Measurements from ENCODE around the gene MCU. TPM values are rescaled to one million over a fixed set of nuclear protein-coding genes. Genes with fewer than 3 reads are reported as not detected.
"Not testable (repeated sequence)": the region's sequence is repeated elsewhere in the genome, so short reads cannot be mapped to it uniquely, and the experiment has no call there.

MCU gene
- total RNA-seq, 3 donors from 2014 or later (not counting 1 experiment from before 2014, with no cell fraction given) = 13.1 to 15.6 (median 14.1) TPM

GRCh38 chr10:72754275-72755032 is 62.5 kb downstream of the MCU start:
- no peaks in the 10 kb centered on the region for H3K9me3 Mint-ChIP-seq
- intact Hi-C loops (cut with micrococcal nuclease) = no loop called here
- ATAC-seq = no peak
- no peaks in the 10 kb centered on the region for H3K36me3 Mint-ChIP-seq
- 88% methylated on average over 2 of the region's 2 CpGs for WGBS (ENCODE audit: insufficient coverage)
- H3K27me3 Mint-ChIP-seq (ENCODE audit: low read depth in 2 of 2) = no peaks in the 10 kb centered on the region
- TF ChIP-seq CTCF (IDR thresholded peaks at IDR 0.05) = no peak
- Histone ChIP-seq H3K4me1 (ENCODE audit: control insufficient read depth, insufficient read depth, low read length) (peaks cover 12% of the 10 kb centered on the region), H3K27ac (ENCODE audit: low read length) (no peak overlapping the region), H3K9me3 (ENCODE audit: control insufficient read depth, insufficient read depth, low read length) (no peaks in the 10 kb centered on the region), H3K4me3 (ENCODE audit: low read length) (no peak overlapping the region), H3K36me3 (ENCODE audit: control insufficient read depth, insufficient read depth, low read length) (no peaks in the 10 kb centered on the region), H3K27me3 (ENCODE audit: control insufficient read depth, insufficient read depth, low read length) (no peaks in the 10 kb centered on the region)
- peaks cover 18 to 36% of the 10 kb centered on the region in 2 donors for H3K4me1 Mint-ChIP-seq
- peak overlapping the region in 1 of 2 donors; percentile 13 for H3K27ac Mint-ChIP-seq
- H3K4me3 Mint-ChIP-seq = no peak overlapping the region
- no peak for DNase-seq

DNA sequence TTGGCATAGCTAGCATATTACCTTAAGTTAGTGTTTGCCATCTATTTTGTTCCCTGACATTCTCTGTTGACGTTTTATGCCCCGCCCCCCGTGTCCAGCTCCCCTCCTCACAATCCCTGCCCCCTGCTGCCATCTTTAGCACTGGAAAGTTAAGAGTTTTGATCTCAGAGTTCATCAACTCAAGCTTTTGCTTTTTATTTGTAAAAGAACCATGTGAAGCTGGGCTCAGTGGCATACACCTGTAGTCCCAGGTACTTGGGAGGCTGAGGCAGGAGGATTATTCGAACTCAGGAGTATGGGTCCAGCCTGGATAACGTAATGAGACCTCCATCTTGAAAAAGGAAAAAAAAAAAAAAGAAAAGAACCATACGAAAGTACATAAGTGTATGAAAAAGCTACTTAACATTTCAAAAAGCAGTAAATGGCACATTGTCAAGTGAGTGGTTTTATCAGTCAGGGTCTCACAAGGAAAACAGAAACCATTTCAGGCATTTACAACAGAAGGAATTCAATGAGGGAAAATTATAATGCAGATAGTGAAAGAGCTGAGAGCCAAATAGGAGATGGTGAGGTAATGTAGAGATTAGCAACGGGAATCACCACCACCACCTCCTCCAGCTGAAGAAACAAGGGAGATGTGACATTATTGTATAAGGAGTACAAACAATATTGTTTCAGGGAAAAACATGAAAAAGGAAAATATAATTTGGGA is 64.9 kb downstream of the MCU start:
- peaks cover 12% of the 10 kb centered on the region for H3K4me1 ChIP-seq (ENCODE audit: control insufficient read depth, insufficient read depth, low read length)
- H3K27me3 ChIP-seq (ENCODE audit: control insufficient read depth, insufficient read depth, low read length) = no peaks in the 10 kb centered on the region
- Mint-ChIP-seq H3K4me1 (peaks cover 18 to 36% of the 10 kb centered on the region in 2 donors), H3K27ac (peak overlapping the region in 1 of 2 donors; percentile 4), H3K9me3 (no peaks in the 10 kb centered on the region), H3K36me3 (no peaks in the 10 kb centered on the region), H3K27me3 (ENCODE audit: low read depth in 2 of 2) (no peaks in the 10 kb centered on the region), H3K4me3 (no peak overlapping the region)
- H3K4me3 ChIP-seq (ENCODE audit: low read length) = no peak overlapping the region
- H3K36me3 ChIP-seq (ENCODE audit: control insufficient read depth, insufficient read depth, low read length) = no peaks in the 10 kb centered on the region
- ATAC-seq (no peak), DNase-seq (no peak)
- intact Hi-C loops (cut with micrococcal nuclease) = no loop called here
- TF ChIP-seq CTCF (IDR thresholded peaks at IDR 0.05) = no peak
- H3K9me3 ChIP-seq (ENCODE audit: control insufficient read depth, insufficient read depth, low read length) = no peaks in the 10 kb centered on the region
- 96% methylated on average over 5 of the region's 7 CpGs for WGBS (ENCODE audit: insufficient coverage)
- H3K27ac ChIP-seq (ENCODE audit: low read length) = no peak overlapping the region

DNA sequence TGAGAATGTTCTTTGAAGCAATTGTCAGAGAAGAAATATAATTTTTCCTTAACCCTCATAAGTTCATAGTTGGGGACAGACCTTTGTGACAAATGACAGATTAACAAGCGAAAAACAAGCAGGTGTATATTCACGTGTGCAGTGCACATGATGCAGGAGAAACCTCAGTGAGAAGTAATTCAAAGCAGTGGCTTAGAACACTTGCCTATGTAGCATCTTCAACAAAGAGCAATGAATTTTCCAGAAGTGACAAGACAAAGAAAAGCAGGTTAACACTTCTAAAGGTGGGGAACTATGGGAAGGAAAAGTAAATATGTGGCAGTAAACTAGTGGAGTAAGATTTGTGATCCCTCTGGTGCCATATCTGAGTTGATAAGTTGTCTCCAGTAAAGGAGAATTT is 65.8 kb downstream of the MCU start:
- DNase-seq = no peak
- Histone ChIP-seq H3K9me3 (ENCODE audit: control insufficient read depth, insufficient read depth, low read length) (no peaks in the 10 kb centered on the region), H3K27me3 (ENCODE audit: control insufficient read depth, insufficient read depth, low read length) (no peaks in the 10 kb centered on the region), H3K4me3 (ENCODE audit: low read length) (no peak overlapping the region), H3K4me1 (ENCODE audit: control insufficient read depth, insufficient read depth, low read length) (peaks cover 12% of the 10 kb centered on the region), H3K36me3 (ENCODE audit: control insufficient read depth, insufficient read depth, low read length) (no peaks in the 10 kb centered on the region), H3K27ac (ENCODE audit: low read length) (no peak overlapping the region)
- ATAC-seq = no peak
- WGBS (ENCODE audit: insufficient coverage) = 94% methylated on average over 2 of the region's 2 CpGs
- Mint-ChIP-seq H3K4me3 (no peak overlapping the region), H3K27ac (no peak overlapping the region), H3K4me1 (peaks cover 16 to 30% of the 10 kb centered on the region in 2 donors), H3K27me3 (ENCODE audit: low read depth in 2 of 2) (no peaks in the 10 kb centered on the region), H3K9me3 (no peaks in the 10 kb centered on the region), H3K36me3 (no peaks in the 10 kb centered on the region)
- no peak for TF ChIP-seq CTCF (IDR thresholded peaks at IDR 0.05)
- intact Hi-C loops (cut with micrococcal nuclease) = no loop called here

DNA sequence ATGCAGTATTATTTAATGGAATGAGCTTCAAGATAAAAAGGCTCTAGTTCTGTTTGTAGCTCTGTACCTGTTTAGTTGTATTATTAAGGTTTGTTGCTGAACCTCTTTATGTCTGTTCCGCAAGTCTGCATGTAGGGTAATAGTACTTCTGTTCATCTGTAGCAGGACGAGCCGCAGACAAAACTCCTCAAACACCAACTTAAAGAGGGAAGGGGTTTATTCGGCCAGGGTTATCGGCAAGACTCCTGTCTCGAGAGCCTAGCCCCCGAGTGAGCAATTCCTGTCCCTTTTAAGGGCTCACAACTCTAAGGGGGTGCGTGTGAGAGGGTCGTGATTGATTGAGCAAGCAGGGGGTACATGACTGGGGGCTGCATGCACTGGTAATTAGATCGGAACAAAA is 67.0 kb downstream of the MCU start:
- H3K9me3 ChIP-seq (ENCODE audit: control insufficient read depth, insufficient read depth, low read length); H3K4me3 ChIP-seq (ENCODE audit: low read length); H3K4me1 ChIP-seq (ENCODE audit: control insufficient read depth, insufficient read depth, low read length); H3K27me3 Mint-ChIP-seq (ENCODE audit: low read depth in 2 of 2); ATAC-seq; H3K9me3 Mint-ChIP-seq; H3K36me3 ChIP-seq (ENCODE audit: control insufficient read depth, insufficient read depth, low read length); DNase-seq; H3K27ac ChIP-seq (ENCODE audit: low read length); H3K27me3 ChIP-seq (ENCODE audit: control insufficient read depth, insufficient read depth, low read length); H3K4me3 Mint-ChIP-seq; intact Hi-C loops (cut with micrococcal nuclease); H3K27ac Mint-ChIP-seq; H3K36me3 Mint-ChIP-seq: not testable (repeated sequence)
- peaks cover 4 to 22% of the 10 kb centered on the region in 2 donors for H3K4me1 Mint-ChIP-seq
- 96% methylated on average over 5 of the region's 10 CpGs for WGBS (ENCODE audit: insufficient coverage)

Data from natural killer cell (primary cell).